ENCODE results near the gene SUCO.

DNA sequence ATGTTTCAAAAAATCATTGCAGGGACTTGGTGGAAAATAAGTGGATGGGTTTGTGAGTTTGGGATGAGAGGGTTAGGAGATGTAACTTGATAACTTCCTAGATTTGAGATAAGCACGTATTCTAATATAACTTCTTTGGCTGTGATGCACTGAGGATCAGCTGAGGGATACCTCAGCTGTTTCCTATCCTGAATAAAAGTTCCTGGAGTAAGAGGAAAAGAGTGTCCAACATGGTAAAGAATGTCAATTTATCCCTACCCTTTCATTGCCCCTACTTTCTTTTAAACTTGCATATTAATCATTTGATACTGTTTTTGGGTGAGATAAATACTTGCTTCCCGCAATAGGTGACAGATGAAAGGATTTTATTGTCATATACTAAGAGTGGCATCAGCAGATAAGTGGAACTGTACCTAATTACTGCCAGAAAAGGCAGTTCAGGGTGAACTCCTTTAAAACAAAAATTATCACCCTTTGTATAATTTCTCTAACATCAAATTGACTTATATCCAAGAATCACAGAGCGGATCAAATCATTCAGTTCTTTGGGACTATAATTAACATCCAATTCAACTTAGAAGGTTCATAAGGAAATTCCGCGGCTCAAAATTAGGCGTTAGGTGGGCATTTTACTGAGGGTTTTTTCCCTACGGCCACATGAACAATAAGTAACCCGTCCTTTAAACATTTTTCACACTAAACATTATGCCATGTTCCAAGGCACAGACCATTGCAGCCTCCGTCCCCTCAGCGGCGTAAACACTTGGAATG lies 1.4 kb upstream of the SUCO start:
- TF ChIP-seq, protein P1, sequence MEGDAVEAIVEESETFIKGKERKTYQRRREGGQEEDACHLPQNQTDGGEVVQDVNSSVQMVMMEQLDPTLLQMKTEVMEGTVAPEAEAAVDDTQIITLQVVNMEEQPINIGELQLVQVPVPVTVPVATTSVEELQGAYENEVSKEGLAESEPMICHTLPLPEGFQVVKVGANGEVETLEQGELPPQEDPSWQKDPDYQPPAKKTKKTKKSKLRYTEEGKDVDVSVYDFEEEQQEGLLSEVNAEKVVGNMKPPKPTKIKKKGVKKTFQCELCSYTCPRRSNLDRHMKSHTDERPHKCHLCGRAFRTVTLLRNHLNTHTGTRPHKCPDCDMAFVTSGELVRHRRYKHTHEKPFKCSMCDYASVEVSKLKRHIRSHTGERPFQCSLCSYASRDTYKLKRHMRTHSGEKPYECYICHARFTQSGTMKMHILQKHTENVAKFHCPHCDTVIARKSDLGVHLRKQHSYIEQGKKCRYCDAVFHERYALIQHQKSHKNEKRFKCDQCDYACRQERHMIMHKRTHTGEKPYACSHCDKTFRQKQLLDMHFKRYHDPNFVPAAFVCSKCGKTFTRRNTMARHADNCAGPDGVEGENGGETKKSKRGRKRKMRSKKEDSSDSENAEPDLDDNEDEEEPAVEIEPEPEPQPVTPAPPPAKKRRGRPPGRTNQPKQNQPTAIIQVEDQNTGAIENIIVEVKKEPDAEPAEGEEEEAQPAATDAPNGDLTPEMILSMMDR (IDR thresholded peaks at IDR 0.05; ENCODE audit: low read depth, low read length) = no peak
- no peak for TF ChIP-seq EZH2phosphoT487 (IDR thresholded peaks at IDR 0.05; ENCODE audit: low read depth)
